Left ventricle myocardium inferior (tissue), 1 donor: ENCODE data around the gene LSM12. TPM values are rescaled to one million over a fixed set of nuclear protein-coding genes. Genes with fewer than 3 reads are reported as not detected.

ENCODE experiments used
- DNase-seq: peaks from one replicate; pipeline ENCODE4 v3.0.0-alpha.2; 2020
- H3K27ac ChIP-seq: fragments of 200-600 bp; replicated peaks from 2 replicates; pipeline ENCODE4 v1.8.0; 2021
- H3K27me3 ChIP-seq: fragments of 200-600 bp; 2 replicates; pipeline ENCODE4 v1.8.0; 2021; ENCODE audit warnings: low read depth
- H3K36me3 ChIP-seq: fragments of 200-600 bp; 2 replicates; pipeline ENCODE4 v1.8.0; 2021
- H3K4me1 ChIP-seq: fragments of 200-600 bp; 2 replicates; pipeline ENCODE4 v1.8.0; 2021
- H3K4me3 ChIP-seq: fragments of 200-600 bp; 2 replicates; pipeline ENCODE4 v1.8.0; 2021; ENCODE audit warnings: mild to moderate bottlenecking, moderate library complexity
- H3K9me3 ChIP-seq: fragments of 200-600 bp; replicated peaks from 2 replicates; pipeline ENCODE4 v1.8.0; 2021
- intact Hi-C: fragments of 100-400 bp; cut with micrococcal nuclease; formaldehyde crosslinking; loops from one replicate; pipeline ENCODE4 v1.11.0; 2022
- total RNA-seq: library from RNA; stranded (reverse); fragmentation: NEBNext Ultra II Directional; extraction: Animal tissue kit (Norgen Biotek cat#: 25700); gene quantifications from one replicate; pipeline ENCODE4 v1.2.1, GENCODE V29; 2021
- TF ChIP-seq, protein P1 (sequence below): fragments of 200-600 bp; IDR thresholded peaks from 2 replicates; pipeline ENCODE4 v1.8.0; 2021; ENCODE audit warnings: antibody characterized with exemption, mild to moderate bottlenecking, borderline replicate concordance
- donor health status: DM: no; HTN: yes; CAD: no; lungs with severe emphysema.

The LSM12 gene
- total RNA-seq, 1 donor from 2014 or later: 41.2 TPM

DNA sequence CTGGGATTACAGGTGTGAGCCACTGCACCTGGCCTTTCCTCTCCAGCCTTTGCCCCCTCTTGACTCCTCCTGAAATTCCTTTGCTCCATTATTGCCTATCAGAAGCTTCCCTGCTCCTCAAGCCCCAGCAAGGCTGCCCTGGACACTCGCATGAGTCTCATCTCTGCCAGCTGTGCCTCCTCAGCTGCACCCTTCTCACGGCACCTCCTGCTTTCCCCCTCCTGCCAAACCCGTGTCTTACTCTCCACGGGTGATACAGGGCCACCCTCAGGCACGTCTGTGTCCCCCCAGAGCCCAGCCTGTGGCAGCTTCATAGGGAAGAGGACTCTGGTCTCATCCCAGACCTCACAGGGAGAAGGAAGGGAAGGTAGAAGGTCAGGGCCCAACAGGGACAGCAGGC is 19.4 kb upstream of the LSM12 start:
- H3K4me1 ChIP-seq: no peaks in the 10 kb centered on the region
- H3K9me3 ChIP-seq: no peaks in the 10 kb centered on the region
- no peaks in the 10 kb centered on the region for H3K27me3 ChIP-seq
- no peak for DNase-seq
- TF ChIP-seq, protein P1, sequence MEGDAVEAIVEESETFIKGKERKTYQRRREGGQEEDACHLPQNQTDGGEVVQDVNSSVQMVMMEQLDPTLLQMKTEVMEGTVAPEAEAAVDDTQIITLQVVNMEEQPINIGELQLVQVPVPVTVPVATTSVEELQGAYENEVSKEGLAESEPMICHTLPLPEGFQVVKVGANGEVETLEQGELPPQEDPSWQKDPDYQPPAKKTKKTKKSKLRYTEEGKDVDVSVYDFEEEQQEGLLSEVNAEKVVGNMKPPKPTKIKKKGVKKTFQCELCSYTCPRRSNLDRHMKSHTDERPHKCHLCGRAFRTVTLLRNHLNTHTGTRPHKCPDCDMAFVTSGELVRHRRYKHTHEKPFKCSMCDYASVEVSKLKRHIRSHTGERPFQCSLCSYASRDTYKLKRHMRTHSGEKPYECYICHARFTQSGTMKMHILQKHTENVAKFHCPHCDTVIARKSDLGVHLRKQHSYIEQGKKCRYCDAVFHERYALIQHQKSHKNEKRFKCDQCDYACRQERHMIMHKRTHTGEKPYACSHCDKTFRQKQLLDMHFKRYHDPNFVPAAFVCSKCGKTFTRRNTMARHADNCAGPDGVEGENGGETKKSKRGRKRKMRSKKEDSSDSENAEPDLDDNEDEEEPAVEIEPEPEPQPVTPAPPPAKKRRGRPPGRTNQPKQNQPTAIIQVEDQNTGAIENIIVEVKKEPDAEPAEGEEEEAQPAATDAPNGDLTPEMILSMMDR: no peak
- H3K4me3 ChIP-seq: no peak overlapping the region
- H3K27ac ChIP-seq: no peak overlapping the region
- intact Hi-C loops: no loop called here
- H3K36me3 ChIP-seq: peaks cover 94% of the 10 kb centered on the region

DNA sequence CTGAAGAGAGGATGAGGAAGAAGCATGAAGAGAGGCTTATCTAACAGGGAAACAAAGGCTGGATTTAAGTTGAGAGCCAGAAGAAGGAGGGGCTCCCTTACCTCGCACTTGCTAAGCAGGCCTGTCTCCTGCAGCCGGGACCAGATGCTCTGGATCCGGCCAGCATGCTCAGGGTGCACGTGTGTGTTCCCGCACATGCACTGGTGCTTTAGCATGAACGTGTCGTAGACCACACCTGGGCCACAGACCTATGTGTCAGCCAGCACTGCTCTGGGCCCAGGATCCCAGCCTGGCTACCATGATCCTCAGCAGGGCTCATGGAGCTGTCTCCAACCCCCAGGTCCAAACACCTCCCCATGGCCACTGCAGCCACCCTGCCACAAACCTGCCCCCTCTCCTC is 18.4 kb upstream of the LSM12 start:
- Histone ChIP-seq H3K4me3 (no peak overlapping the region), H3K27ac (no peak overlapping the region), H3K9me3 (no peaks in the 10 kb centered on the region), H3K36me3 (peaks cover 94% of the 10 kb centered on the region), H3K4me1 (no peaks in the 10 kb centered on the region), H3K27me3 (no peaks in the 10 kb centered on the region)
- DNase-seq: no peak
- TF ChIP-seq, protein P1: no peak
- intact Hi-C loops: no loop called here

DNA sequence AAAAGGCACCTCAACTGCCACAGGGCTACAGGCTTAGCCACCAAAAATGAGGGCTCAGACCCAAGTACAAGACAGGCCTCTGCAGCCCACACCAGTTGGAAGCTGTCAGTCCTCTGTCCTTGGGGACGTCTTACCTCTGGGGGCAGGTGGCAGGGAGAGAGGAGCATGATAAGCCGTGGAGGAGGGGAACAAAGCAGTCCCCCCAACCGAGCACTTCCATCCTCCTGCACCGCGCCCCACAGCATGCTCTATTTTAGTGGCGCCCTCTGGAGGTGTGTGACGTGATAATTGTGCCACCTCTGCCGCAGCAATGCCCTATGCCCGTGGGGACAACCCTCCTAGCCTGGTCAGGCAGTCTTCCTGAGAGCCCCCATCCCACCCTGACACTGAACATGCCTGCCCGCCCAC is 17.7 kb upstream of the LSM12 start:
- no peak for DNase-seq
- Histone ChIP-seq H3K27me3 (no peaks in the 10 kb centered on the region), H3K36me3 (peaks cover 97% of the 10 kb centered on the region), H3K9me3 (no peaks in the 10 kb centered on the region), H3K4me1 (no peaks in the 10 kb centered on the region), H3K27ac (peak overlapping the region; percentile 9), H3K4me3 (no peak overlapping the region)
- TF ChIP-seq, protein P1: no peak
- intact Hi-C loops: no loop called here

DNA sequence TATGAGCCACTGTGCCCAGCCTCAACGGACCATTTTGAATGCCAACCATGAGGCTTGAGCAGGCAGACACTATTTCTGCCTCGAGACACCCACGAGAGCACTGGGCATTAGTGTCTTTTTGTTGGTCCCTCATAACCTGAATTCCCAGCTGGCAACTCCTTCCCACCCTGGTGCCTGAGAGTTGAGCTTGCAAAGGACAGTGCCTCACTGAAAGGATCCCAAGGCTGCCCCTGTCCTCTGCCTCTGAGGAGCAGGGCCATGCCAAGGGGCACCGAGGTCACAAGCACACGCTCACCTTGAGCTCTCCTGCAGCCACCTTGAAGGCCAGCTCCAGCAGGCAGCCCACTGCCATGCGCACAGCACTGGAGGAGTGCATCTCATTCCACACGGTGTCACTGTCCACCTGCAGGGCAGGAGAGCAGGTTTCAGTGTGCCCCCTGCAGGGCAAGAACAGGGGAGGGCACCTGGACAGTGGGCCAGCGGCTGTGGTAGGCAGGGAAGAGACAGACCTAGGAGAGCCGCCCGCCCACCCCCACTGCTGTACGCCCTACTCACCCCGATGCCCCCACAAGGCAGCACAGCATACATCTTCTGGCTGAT is 16.9 kb upstream of the LSM12 start:
- no peak for DNase-seq

DNA sequence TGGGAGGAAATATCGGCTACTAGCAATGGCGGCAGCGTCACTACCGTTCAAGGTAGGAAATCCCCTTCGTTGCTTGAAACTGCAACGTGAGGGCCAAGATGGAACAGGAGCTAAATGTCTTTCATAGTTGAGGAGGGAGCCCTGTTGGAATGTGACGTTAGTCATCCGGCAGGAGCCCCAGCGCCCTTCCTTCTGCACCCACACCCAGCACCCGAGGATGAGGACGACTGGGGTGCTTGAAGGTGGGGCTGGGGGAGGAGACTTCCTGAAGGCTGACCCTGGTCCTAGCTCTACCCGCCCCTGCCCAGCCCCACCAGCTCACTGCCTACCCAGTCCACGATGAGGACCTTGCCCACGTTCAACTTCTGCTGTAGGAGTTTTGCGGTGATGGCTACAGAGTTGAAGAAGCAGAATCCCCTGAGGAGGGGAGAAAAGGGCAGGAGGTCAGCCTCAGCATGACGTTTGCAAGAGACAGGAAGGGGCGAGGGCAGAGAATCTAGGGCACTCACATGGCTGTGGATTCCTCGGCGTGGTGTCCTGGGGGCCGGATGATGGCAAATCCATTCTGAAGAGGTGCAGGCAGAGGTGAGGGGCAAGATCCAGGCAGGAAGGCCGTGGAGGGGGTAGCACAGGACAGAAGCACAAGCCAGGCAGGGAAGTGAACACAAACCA is 15.9 kb upstream of the LSM12 start:
- no peaks in the 10 kb centered on the region for H3K27me3 ChIP-seq
- H3K27ac ChIP-seq: no peak overlapping the region
- TF ChIP-seq, protein P1: no peak
- no peaks in the 10 kb centered on the region for H3K9me3 ChIP-seq
- intact Hi-C loops: no loop called here
- no peak for DNase-seq
- H3K36me3 ChIP-seq: peaks cover 97% of the 10 kb centered on the region
- no peak overlapping the region for H3K4me3 ChIP-seq
- peaks cover 5% of the 10 kb centered on the region for H3K4me1 ChIP-seq

More for the DNA sequence above, 16.9 kb upstream of the LSM12 start:
- H3K27me3 ChIP-seq: no peaks in the 10 kb centered on the region
- TF ChIP-seq, protein P1: peak; percentile 50
- no peaks in the 10 kb centered on the region for H3K4me1 ChIP-seq
- no peak overlapping the region for H3K27ac ChIP-seq
- H3K9me3 ChIP-seq: no peaks in the 10 kb centered on the region
- intact Hi-C loops: no loop called here
- H3K4me3 ChIP-seq: no peak overlapping the region
- peaks cover 97% of the 10 kb centered on the region for H3K36me3 ChIP-seq
